ENCODE data around the gene CTNND2.

DNA sequence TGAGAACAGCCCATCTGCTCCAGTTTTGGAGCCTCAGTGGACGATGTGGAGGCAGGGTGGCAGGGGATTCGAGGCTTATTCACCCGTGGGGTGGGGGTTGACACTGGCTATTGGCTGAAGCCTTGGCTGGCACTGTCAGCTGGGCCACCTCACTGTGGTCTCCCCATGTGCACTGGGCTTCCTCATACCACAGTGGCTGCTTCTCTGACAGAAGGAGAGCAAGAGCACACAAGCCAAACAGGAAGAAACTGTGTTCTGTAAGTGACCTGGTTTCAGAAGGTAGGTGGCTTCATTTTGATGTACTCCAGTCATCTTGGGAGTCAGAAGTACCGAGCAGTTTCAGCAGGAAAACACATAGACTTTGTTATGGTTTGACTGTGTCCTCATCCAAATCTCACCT is 24.7 kb upstream of the CTNND2 start:
- TF ChIP-seq, protein P1, sequence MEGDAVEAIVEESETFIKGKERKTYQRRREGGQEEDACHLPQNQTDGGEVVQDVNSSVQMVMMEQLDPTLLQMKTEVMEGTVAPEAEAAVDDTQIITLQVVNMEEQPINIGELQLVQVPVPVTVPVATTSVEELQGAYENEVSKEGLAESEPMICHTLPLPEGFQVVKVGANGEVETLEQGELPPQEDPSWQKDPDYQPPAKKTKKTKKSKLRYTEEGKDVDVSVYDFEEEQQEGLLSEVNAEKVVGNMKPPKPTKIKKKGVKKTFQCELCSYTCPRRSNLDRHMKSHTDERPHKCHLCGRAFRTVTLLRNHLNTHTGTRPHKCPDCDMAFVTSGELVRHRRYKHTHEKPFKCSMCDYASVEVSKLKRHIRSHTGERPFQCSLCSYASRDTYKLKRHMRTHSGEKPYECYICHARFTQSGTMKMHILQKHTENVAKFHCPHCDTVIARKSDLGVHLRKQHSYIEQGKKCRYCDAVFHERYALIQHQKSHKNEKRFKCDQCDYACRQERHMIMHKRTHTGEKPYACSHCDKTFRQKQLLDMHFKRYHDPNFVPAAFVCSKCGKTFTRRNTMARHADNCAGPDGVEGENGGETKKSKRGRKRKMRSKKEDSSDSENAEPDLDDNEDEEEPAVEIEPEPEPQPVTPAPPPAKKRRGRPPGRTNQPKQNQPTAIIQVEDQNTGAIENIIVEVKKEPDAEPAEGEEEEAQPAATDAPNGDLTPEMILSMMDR (conservative IDR thresholded peaks at IDR 0.05) = no peak
- TF ChIP-seq ZFX (IDR thresholded peaks at IDR 0.05) = no peak

Data from C4-2B (cell line).